SK-N-SH (cell line): ENCODE results near the gene KRT37. TPM values are rescaled to one million over a fixed set of nuclear protein-coding genes. Genes with fewer than 3 reads are reported as not detected.

Source experiments
- CTCF ChIA-PET: fragments of 300-600, 350-600 bp; formaldehyde crosslinking; extraction: SDS; loops from one replicate; lab custom pipeline; 2021; lab: Yijun Ruan, JAX
- POLR2A ChIA-PET: fragments of 350-600 bp; sonication (Branson Sonifier 250); formaldehyde crosslinking; extraction: SDS; loops from one replicate; lab custom pipeline; 2020; ENCODE audit warnings: antibody characterized with exemption, inconsistent platforms; lab: Yijun Ruan, JAX
- DNase-seq: peaks from one replicate; pipeline ENCODE4 v3.0.0; 2012
- H2AFZ ChIP-seq: fragments of 200-600 bp; sonication (generic); 2 replicates; pipeline ENCODE4 v1.8.1; 2016; ENCODE audit warnings: antibody characterized with exemption, mild to moderate bottlenecking, low read depth
- H3F3A ChIP-seq: fragments of 200-600 bp; sonication (generic); replicated peaks from 2 replicates; pipeline ENCODE3; 2016; ENCODE audit warnings: antibody characterized with exemption, mild to moderate bottlenecking; ENCODE audit not compliant: insufficient read depth
- H3K27ac ChIP-seq, 2 experiments: fragments of 200-500 bp in 1 of 2; fragments of 200-600 bp in 1 of 2; sonication (Bioruptor generic) in 1 of 2; sonication (generic), shearing (Covaris generic) in 1 of 2; 2 replicates each; pipeline versions ENCODE4 v1.5.1 to v1.6.1; 2014 to 2016; ENCODE audit warnings: low read depth in 2 of 2, inconsistent platforms in 1 of 2, low read length in 1 of 2, mild to moderate bottlenecking in 1 of 2, mixed read lengths in 1 of 2
- H3K27me3 ChIP-seq: fragments of 200-600 bp; sonication (generic), shearing (Covaris generic); 2 replicates; pipeline ENCODE4 v1.6.1; 2016; ENCODE audit warnings: mixed run types; ENCODE audit not compliant: insufficient read depth
- H3K36me3 ChIP-seq, 2 experiments: fragments of 200-500 bp in 1 of 2; fragments of 200-600 bp in 1 of 2; sonication (Bioruptor generic) in 1 of 2; sonication (generic) in 1 of 2; replicated peaks in 1 of 2; 2 replicates each; pipeline versions ENCODE3 to v1.5.1; 2014 to 2016; ENCODE audit warnings: low read length in 1 of 2, mild to moderate bottlenecking in 1 of 2; ENCODE audit not compliant: insufficient read depth in 2 of 2, control insufficient read depth in 1 of 2
- H3K4me1 ChIP-seq, 2 experiments: fragments of 200-500 bp in 1 of 2; fragments of 200-600 bp in 1 of 2; sonication (Bioruptor generic) in 1 of 2; sonication (generic), shearing (Covaris generic) in 1 of 2; 2 replicates each; pipeline versions ENCODE4 v1.5.1 to v1.6.1; 2014 to 2016; ENCODE audit warnings: low read depth in 1 of 2, low read length in 1 of 2, mixed run types in 1 of 2; ENCODE audit not compliant: insufficient read depth in 2 of 2, control insufficient read depth in 1 of 2
- H3K4me2 ChIP-seq: fragments of 200-600 bp; sonication (generic), shearing (Covaris generic); 2 replicates; pipeline ENCODE4 v1.6.1; 2017; ENCODE audit warnings: mixed run types
- H3K4me3 ChIP-seq, 2 experiments: fragments of 200-500 bp in 1 of 2; fragments of 200-600 bp in 1 of 2; sonication (Bioruptor generic) in 1 of 2; sonication (generic), shearing (Covaris generic) in 1 of 2; 2 replicates each; pipeline versions ENCODE4 v1.5.1 to v1.8.1; 2014 to 2016; ENCODE audit warnings: low read depth in 2 of 2, inconsistent platforms in 1 of 2, low read length in 1 of 2, mild to moderate bottlenecking in 1 of 2, mixed read lengths in 1 of 2, moderate library complexity in 1 of 2
- H3K79me2 ChIP-seq: fragments of 200-600 bp; sonication (generic); 2 replicates; pipeline ENCODE4 v1.8.1; 2017; ENCODE audit warnings: mild to moderate bottlenecking; ENCODE audit not compliant: insufficient read depth
- H3K9ac ChIP-seq: fragments of 200-600 bp; sonication (generic); 2 replicates; pipeline ENCODE4 v1.6.1; 2017; ENCODE audit warnings: mixed run types
- H3K9me2 ChIP-seq: fragments of 200-600 bp; sonication (generic); 2 replicates; pipeline ENCODE4 v1.6.1; 2017; ENCODE audit warnings: mixed run types
- H3K9me3 ChIP-seq: fragments of 200-600 bp; sonication (generic); 2 replicates; pipeline ENCODE4 v1.6.1; 2017; ENCODE audit warnings: mixed run types, mild to moderate bottlenecking, moderate library complexity
- H4K20me1 ChIP-seq: fragments of 200-600 bp; sonication (generic); 2 replicates; pipeline ENCODE4 v1.6.1; 2017; ENCODE audit warnings: mild to moderate bottlenecking, mixed run types; ENCODE audit not compliant: insufficient read depth
- CHD2 ChIP-seq: fragments of 150-350 bp; IDR thresholded peaks from 2 replicates; pipeline ENCODE4 v1.6.1; 2018; ENCODE audit warnings: low read length; ENCODE audit not compliant: partially characterized antibody
- EP300 ChIP-seq, 2 experiments: IDR thresholded peaks; 2 replicates each; pipeline versions ENCODE4 v1.4.0 to v1.6.1; 2012; ENCODE audit warnings: borderline replicate concordance in 1 of 2, low read depth in 1 of 2, low read length in 1 of 2
- EZH2phosphoT487 ChIP-seq: fragments of 200-600 bp; sonication (generic); IDR thresholded peaks from 2 replicates; pipeline ENCODE4 v1.6.1; 2017; ENCODE audit warnings: low read depth, mixed run types, mild to moderate bottlenecking, antibody characterized with exemption, moderate library complexity, borderline replicate concordance
- GATA2 ChIP-seq: sonication (generic); formaldehyde crosslinking; IDR thresholded peaks from 2 replicates; pipeline ENCODE4 v1.5.0; 2020; ENCODE audit warnings: mild to moderate bottlenecking, missing genetic modification reagents
- JUND ChIP-seq: IDR thresholded peaks from 2 replicates; pipeline ENCODE4 v1.4.0; 2012
- POLR2AphosphoS5 ChIP-seq: IDR thresholded peaks from 2 replicates; pipeline ENCODE4 v1.6.1; 2012; ENCODE audit warnings: low read depth, low read length
- RCOR1 ChIP-seq: fragments of 150-350 bp; IDR thresholded peaks from 2 replicates; pipeline ENCODE4 v1.6.1; 2017; ENCODE audit warnings: antibody characterized with exemption, low read length
- RXRA ChIP-seq: IDR thresholded peaks from 2 replicates; pipeline ENCODE4 v1.4.0; 2012; ENCODE audit warnings: low read depth, mild to moderate bottlenecking, borderline replicate concordance
- SMC3 ChIP-seq: IDR thresholded peaks from 2 replicates; pipeline ENCODE4 v1.6.1; 2012; ENCODE audit warnings: low read depth, low read length, improper control_type of control experiment
- TCF12 ChIP-seq: IDR thresholded peaks from 2 replicates; pipeline ENCODE4 v1.4.0; 2012
- YY1 ChIP-seq: IDR thresholded peaks from 2 replicates; pipeline ENCODE4 v1.4.0; 2012; ENCODE audit warnings: low read depth, mild to moderate bottlenecking
- WGBS: methylation state at CpG from one replicate; pipeline ENCODE4 v1.1.6; 2017; ENCODE audit warnings: low lambda C conversion rate; 5-methylcytosine and 5-hydroxymethylcytosine counted together
- polyA plus RNA-seq, 3 experiments: library from polyadenylated mRNA; depleted of rRNA; stranded (reverse); fragments of >200 nt; gene quantifications; 2 replicates each; pipeline ENCODE4 v1.2.3, GENCODE V29; 2012
- TF ChIP-seq, protein P1 (sequence below): fragments of 200-600 bp; sonication (generic); IDR thresholded peaks from 2 replicates; pipeline ENCODE4 v1.6.1; 2017; ENCODE audit warnings: antibody characterized with exemption, mild to moderate bottlenecking, moderate library complexity
- TF ChIP-seq, protein P2 (sequence below): fragments of 150-350 bp; IDR thresholded peaks from 2 replicates; pipeline ENCODE4 v1.6.1; 2017; ENCODE audit warnings: antibody characterized with exemption, low read length, low read depth, borderline replicate concordance
- TF ChIP-seq, protein P3 (sequence below): fragments of 150-350 bp; IDR thresholded peaks from 2 replicates; pipeline ENCODE4 v1.6.1; 2016; ENCODE audit warnings: mild to moderate bottlenecking, low read depth, low read length
- TF ChIP-seq, protein P4 (sequence below): IDR thresholded peaks from 2 replicates; pipeline ENCODE4 v1.4.0; 2012; ENCODE audit warnings: low read depth, borderline replicate concordance
- TF ChIP-seq, protein P5 (sequence below): IDR thresholded peaks from 2 replicates; pipeline ENCODE4; 2012

The KRT37 gene
- polyA plus RNA-seq, 1 of the 3 experiments (the other 2 are of a cell fraction), result not detected

DNA sequence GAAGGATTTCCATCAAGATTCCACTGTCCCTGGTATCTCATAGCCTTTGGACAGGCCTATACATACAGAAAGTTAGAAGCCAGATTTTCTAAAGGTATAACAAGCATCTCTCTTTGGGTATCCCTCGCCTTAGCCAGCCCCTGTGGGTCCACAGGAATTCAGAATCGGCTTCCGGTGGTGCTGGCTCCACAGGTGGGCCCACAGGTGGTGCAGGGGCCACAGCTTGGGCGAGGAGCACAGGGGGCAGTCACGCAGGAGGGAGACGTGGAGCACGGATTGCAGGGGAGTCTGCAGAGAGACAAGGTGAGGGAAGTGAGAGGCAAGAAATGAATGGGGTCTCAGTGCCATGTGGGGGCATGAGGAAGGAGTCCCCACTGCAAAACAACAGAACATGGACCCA, 12.9 kb upstream of the KRT37 start:
- POLR2A ChIA-PET, result no interaction called here

DNA sequence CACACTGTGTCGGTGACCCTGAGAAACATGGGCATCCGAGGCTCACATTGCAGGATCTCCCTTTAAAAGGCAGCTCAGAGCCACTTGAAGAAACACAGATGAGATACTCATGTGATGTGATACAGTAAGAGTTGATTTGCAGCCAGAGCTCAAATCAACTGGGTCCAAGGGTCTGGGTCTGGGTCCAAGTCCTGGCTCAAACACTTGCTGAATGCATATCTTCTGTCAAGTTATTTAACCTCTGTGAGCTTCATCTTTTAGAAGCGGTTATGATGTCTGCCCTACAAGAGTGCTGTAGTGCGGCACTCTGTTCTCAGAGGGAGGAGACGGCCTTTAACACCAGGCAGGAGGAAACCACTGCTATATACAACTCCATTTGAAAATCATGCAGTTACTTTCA, 10.0 kb upstream of the KRT37 start:
- WGBS, result 45% methylated on average over 5 of the region's 5 CpGs
- POLR2A ChIA-PET, result no interaction called here
- Histone ChIP-seq H3K27ac (no peak overlapping the region), H3K9me3 (no peaks in the 10 kb centered on the region), H3K9ac (no peak overlapping the region), H2AFZ (no peak overlapping the region), H3K4me3 (no peak overlapping the region), H3K27me3 (no peaks in the 10 kb centered on the region), H3F3A (no peaks in the 10 kb centered on the region), H3K79me2 (no peaks in the 10 kb centered on the region), H3K36me3 (no peaks in the 10 kb centered on the region), H3K9me2 (no peaks in the 10 kb centered on the region), H4K20me1 (no peaks in the 10 kb centered on the region), H3K4me2 (no peak overlapping the region), H3K4me1 (no peaks in the 10 kb centered on the region)
- CTCF ChIA-PET, result interaction anchor here (1.3 kb wide), 1 partner anchor 29 kb away, joined by 5 read pairs; no protein-coding TSS in a partner anchor
- no peak for DNase-seq
- TF ChIP-seq SMC3 (no peak), RXRA (no peak), EP300 (IDR thresholded peaks at IDR 0.05; ENCODE audit: borderline replicate concordance in 1 of 2, low read depth in 1 of 2, low read length in 1 of 2) (no peak), CHD2 (no peak)
- TF ChIP-seq, protein P1, sequence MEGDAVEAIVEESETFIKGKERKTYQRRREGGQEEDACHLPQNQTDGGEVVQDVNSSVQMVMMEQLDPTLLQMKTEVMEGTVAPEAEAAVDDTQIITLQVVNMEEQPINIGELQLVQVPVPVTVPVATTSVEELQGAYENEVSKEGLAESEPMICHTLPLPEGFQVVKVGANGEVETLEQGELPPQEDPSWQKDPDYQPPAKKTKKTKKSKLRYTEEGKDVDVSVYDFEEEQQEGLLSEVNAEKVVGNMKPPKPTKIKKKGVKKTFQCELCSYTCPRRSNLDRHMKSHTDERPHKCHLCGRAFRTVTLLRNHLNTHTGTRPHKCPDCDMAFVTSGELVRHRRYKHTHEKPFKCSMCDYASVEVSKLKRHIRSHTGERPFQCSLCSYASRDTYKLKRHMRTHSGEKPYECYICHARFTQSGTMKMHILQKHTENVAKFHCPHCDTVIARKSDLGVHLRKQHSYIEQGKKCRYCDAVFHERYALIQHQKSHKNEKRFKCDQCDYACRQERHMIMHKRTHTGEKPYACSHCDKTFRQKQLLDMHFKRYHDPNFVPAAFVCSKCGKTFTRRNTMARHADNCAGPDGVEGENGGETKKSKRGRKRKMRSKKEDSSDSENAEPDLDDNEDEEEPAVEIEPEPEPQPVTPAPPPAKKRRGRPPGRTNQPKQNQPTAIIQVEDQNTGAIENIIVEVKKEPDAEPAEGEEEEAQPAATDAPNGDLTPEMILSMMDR, result no peak
- TF ChIP-seq, protein P2, sequence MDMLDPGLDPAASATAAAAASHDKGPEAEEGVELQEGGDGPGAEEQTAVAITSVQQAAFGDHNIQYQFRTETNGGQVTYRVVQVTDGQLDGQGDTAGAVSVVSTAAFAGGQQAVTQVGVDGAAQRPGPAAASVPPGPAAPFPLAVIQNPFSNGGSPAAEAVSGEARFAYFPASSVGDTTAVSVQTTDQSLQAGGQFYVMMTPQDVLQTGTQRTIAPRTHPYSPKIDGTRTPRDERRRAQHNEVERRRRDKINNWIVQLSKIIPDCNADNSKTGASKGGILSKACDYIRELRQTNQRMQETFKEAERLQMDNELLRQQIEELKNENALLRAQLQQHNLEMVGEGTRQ, result no peak

More for the DNA sequence above, 12.9 kb upstream of the KRT37 start:
- Histone ChIP-seq H2AFZ (no peak overlapping the region), H3K9me3 (no peaks in the 10 kb centered on the region), H3K36me3 (no peaks in the 10 kb centered on the region), H3K9ac (no peak overlapping the region), H3K4me3 (no peak overlapping the region), H3K27me3 (no peaks in the 10 kb centered on the region), H3F3A (no peaks in the 10 kb centered on the region), H4K20me1 (no peaks in the 10 kb centered on the region), H3K27ac (no peak overlapping the region)
- DNase-seq, result no peak
- CTCF ChIA-PET, result interaction anchor here (1.4 kb wide), 1 partner anchor 111 kb away, joined by 3 read pairs; no protein-coding TSS in a partner anchor
- WGBS, result 36% methylated on average over 7 of the region's 7 CpGs
- TF ChIP-seq, protein P3, sequence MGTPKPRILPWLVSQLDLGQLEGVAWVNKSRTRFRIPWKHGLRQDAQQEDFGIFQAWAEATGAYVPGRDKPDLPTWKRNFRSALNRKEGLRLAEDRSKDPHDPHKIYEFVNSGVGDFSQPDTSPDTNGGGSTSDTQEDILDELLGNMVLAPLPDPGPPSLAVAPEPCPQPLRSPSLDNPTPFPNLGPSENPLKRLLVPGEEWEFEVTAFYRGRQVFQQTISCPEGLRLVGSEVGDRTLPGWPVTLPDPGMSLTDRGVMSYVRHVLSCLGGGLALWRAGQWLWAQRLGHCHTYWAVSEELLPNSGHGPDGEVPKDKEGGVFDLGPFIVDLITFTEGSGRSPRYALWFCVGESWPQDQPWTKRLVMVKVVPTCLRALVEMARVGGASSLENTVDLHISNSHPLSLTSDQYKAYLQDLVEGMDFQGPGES, result no peak
- TF ChIP-seq TCF12 (no peak), GATA2 (no peak), RXRA (no peak), JUND (no peak), YY1 (no peak), RCOR1 (no peak), POLR2AphosphoS5 (no peak), EZH2phosphoT487 (no peak)
- TF ChIP-seq, protein P2, result no peak
- TF ChIP-seq, protein P4, sequence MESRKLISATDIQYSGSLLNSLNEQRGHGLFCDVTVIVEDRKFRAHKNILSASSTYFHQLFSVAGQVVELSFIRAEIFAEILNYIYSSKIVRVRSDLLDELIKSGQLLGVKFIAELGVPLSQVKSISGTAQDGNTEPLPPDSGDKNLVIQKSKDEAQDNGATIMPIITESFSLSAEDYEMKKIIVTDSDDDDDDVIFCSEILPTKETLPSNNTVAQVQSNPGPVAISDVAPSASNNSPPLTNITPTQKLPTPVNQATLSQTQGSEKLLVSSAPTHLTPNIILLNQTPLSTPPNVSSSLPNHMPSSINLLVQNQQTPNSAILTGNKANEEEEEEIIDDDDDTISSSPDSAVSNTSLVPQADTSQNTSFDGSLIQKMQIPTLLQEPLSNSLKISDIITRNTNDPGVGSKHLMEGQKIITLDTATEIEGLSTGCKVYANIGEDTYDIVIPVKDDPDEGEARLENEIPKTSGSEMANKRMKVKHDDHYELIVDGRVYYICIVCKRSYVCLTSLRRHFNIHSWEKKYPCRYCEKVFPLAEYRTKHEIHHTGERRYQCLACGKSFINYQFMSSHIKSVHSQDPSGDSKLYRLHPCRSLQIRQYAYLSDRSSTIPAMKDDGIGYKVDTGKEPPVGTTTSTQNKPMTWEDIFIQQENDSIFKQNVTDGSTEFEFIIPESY, result no peak
- TF ChIP-seq, protein P5, sequence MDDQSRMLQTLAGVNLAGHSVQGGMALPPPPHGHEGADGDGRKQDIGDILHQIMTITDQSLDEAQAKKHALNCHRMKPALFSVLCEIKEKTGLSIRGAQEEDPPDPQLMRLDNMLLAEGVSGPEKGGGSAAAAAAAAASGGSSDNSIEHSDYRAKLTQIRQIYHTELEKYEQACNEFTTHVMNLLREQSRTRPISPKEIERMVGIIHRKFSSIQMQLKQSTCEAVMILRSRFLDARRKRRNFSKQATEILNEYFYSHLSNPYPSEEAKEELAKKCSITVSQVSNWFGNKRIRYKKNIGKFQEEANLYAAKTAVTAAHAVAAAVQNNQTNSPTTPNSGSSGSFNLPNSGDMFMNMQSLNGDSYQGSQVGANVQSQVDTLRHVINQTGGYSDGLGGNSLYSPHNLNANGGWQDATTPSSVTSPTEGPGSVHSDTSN, result no peak
- TF ChIP-seq, all 33 proteins: peak for 0
- Histone ChIP-seq H3K79me2 (no peaks in the 10 kb centered on the region), H3K4me1 (no peaks in the 10 kb centered on the region), H3K9me2 (no peaks in the 10 kb centered on the region), H3K4me2 (no peak overlapping the region)
